Activated CD8-positive, alpha-beta memory T cell treated with anti-CD3 and anti-CD28 coated beads, Interleukin-2, amount 10 ng/mL, durations not matched to agents 7 days and 5 days (primary cell): ENCODE data around the gene PTEN. TPM values are rescaled to one million over a fixed set of nuclear protein-coding genes. Genes with fewer than 3 reads are reported as not detected.

Source experiments
- ATAC-seq: fragments of 150-1000 bp; cut with Tn5 transposase; one replicate; pipeline ENCODE4 v1.10.0; 2021; ENCODE audit warnings: moderate library complexity
- CTCF ChIA-PET: fragments of 350-600 bp; sonication (Branson Sonifier 250); formaldehyde crosslinking; loops from one replicate; lab custom pipeline; 2021; ENCODE audit warnings: antibody characterized with exemption; lab: Charles Lee
- DNase-seq: peaks from one replicate; pipeline ENCODE4 v3.0.0-alpha.2; 2020
- H3K27ac Mint-ChIP-seq: one replicate; pipeline ENCODE4 v1.8.0; 2021; ENCODE audit warnings: mild to moderate bottlenecking, mixed read lengths
- H3K27me3 Mint-ChIP-seq: one replicate; pipeline ENCODE4 v1.8.0; 2021; ENCODE audit warnings: mixed read lengths
- H3K36me3 Mint-ChIP-seq: one replicate; pipeline ENCODE4 v1.8.0; 2021; ENCODE audit warnings: mild to moderate bottlenecking, mixed read lengths
- H3K4me1 Mint-ChIP-seq: one replicate; pipeline ENCODE4 v1.8.0; 2021; ENCODE audit warnings: mixed read lengths
- H3K4me3 Mint-ChIP-seq: one replicate; pipeline ENCODE4 v1.8.0; 2021; ENCODE audit warnings: mild to moderate bottlenecking, moderate library complexity, mixed read lengths
- H3K9me3 Mint-ChIP-seq: one replicate; pipeline ENCODE4 v1.8.0; 2022; ENCODE audit warnings: low read depth, mixed read lengths
- total RNA-seq, 2 experiments: library from RNA; stranded (reverse); gene quantifications; one replicate each; pipeline ENCODE4 v1.2.3, GENCODE V29; 2021

The PTEN gene
- total RNA-seq, 2 experiments from 2014 or later, result 73.7 to 90.4 TPM

DNA sequence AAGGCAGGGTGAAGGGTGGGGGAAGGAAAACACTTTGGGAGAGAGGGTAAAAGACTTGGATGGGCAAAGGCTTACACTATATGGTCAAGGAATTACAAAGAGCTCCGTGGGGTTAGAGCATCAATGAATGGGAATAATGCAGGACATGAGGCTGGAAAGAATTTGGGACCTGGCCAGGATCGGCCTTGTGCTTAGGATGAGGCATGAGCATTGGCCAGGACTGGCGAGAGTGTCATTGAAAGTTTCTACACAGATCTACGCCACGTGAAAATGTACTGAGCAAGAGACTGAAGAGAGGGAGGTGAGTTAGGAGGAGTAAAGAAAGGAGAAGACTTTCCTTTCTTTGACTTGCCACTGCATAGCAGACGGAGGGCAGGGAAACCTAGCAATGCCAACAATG, 142.8 kb downstream of the PTEN start:
- DNase-seq, result no peak
- H3K27ac Mint-ChIP-seq, result no peak overlapping the region
- no peak for ATAC-seq
- no peaks in the 10 kb centered on the region for H3K27me3 Mint-ChIP-seq
- peaks cover 3% of the 10 kb centered on the region for H3K9me3 Mint-ChIP-seq
- CTCF ChIA-PET, result no interaction called here
- no peaks in the 10 kb centered on the region for H3K36me3 Mint-ChIP-seq
- no peak overlapping the region for H3K4me3 Mint-ChIP-seq
- H3K4me1 Mint-ChIP-seq, result no peaks in the 10 kb centered on the region

DNA sequence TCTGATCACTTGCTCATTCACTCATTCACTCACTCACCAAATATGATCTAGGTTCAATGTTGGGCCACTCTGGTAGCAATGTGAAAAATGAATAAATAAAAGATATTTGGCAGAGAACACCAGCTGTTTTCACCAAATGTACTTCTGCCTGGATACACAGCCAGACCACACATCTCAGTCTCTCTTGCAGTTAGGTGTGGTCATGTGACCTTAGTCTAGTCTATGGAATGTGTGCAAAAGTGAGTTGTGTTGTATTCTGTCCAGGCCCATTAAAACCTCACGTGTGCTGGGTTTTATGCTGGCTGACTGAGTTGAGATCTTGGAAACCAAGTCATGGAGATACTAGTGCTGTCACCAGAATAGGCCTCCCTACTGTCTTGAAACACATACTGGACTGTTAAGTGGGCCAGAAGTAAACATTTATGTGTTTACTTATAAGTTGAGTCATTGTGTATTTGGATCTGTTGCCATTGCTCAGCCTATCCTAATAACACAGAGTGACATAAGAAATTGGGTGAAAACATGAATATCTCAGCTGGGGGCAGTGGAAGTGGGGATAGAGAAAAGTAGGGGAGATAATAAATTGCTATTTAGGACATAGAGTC, 145.5 kb downstream of the PTEN start:
- H3K9me3 Mint-ChIP-seq, result peaks cover 3% of the 10 kb centered on the region
- CTCF ChIA-PET, result interaction anchor here (1.0 kb wide), 1 partner anchor 10 kb away, joined by 3 read pairs; no protein-coding TSS in a partner anchor

DNA sequence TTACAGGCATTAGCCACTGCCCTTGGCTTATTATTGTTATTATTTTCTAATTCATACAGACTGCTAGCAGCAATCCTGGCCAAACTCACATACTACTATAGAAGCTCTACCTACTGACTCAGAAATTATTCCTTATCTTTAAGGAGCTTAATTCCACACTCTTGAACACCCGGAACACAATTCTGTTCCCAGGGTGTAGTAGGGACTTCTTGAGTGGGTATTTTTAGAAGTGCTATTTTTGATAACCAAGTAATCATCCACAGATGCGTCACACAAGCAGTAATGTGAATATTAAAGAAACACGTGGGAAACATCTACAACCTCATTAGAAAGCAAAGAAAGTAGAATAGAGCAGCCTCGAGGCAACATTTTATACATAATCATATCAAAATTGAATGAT, 149.2 kb downstream of the PTEN start:
- ATAC-seq, result no peak
- H3K4me3 Mint-ChIP-seq, result no peak overlapping the region
- no peaks in the 10 kb centered on the region for H3K36me3 Mint-ChIP-seq
- no peaks in the 10 kb centered on the region for H3K27me3 Mint-ChIP-seq
- no peak overlapping the region for H3K27ac Mint-ChIP-seq
- H3K4me1 Mint-ChIP-seq, result no peaks in the 10 kb centered on the region
- CTCF ChIA-PET, result no interaction called here
- no peak for DNase-seq
- peaks cover 3% of the 10 kb centered on the region for H3K9me3 Mint-ChIP-seq

More for the DNA sequence above, 145.5 kb downstream of the PTEN start:
- Mint-ChIP-seq H3K27ac (no peak overlapping the region), H3K4me3 (no peak overlapping the region), H3K27me3 (no peaks in the 10 kb centered on the region), H3K36me3 (no peaks in the 10 kb centered on the region), H3K4me1 (no peaks in the 10 kb centered on the region)
- DNase-seq (no peak), ATAC-seq (no peak)

DNA sequence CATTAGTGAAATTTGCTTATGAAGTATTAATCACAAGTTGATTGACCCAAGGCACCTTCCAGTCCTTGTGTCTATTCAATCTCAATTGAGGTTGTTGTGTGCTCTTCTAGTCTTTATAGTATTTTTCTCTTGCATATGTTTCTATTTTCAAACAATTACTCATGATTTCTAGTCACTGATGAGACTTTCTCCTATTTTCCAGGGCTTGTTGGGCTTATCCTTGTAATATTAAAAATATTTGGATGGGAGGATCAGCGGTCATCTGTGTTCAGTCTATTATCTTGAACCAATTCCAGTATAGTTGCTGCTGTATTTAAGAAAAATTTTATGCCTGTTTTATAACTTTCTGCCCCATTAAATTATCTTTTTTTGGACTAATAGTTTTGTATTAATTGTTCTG, 154.4 kb downstream of the PTEN start:
- H3K27me3 Mint-ChIP-seq, result no peaks in the 10 kb centered on the region
- H3K4me3 Mint-ChIP-seq, result no peak overlapping the region
- CTCF ChIA-PET, result no interaction called here
- H3K27ac Mint-ChIP-seq, result no peak overlapping the region
- no peaks in the 10 kb centered on the region for H3K4me1 Mint-ChIP-seq
- ATAC-seq (no peak), DNase-seq (no peak)
- peaks cover 2% of the 10 kb centered on the region for H3K36me3 Mint-ChIP-seq
- H3K9me3 Mint-ChIP-seq, result peaks cover under 1% of the 10 kb centered on the region

DNA sequence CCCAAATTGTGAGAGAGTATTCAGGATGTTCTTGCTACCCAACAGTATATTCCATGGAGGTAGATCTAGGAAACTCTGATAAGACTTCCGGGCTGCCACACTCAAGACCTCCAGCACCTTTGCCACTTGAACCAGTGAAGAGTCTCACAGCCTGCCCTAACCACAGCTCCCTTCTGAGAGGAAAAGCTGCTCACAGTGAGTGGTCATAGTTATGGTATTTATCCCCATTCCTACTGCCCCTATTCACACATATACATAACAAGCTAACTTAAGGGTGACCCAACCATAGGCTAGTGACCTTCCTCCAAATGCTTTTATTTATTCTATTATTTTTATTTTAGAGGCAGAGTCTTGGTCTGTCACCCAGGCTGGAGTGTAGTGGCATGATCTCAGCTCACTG, 156.3 kb downstream of the PTEN start:
- no peaks in the 10 kb centered on the region for H3K27me3 Mint-ChIP-seq
- H3K4me1 Mint-ChIP-seq, result no peaks in the 10 kb centered on the region

More for the DNA sequence above, 156.3 kb downstream of the PTEN start:
- no peak for DNase-seq
- CTCF ChIA-PET, result no interaction called here
- Mint-ChIP-seq H3K4me3 (no peak overlapping the region), H3K36me3 (peaks cover 2% of the 10 kb centered on the region), H3K27ac (no peak overlapping the region), H3K9me3 (peaks cover 7% of the 10 kb centered on the region)
- no peak for ATAC-seq

Other genes with a start within 250 kb of the PTEN start
- gene PAPSS2, start 203.7 kb upstream of the PTEN start, total RNA-seq, result under 1 TPM; 0.06 to 0.07 TPM
- 10 to 100 TPM; 44.4 to 50.4 TPM for gene ATAD1, start 45.4 kb upstream of the PTEN start, total RNA-seq
- under 1 TPM; 0.67 to 0.84 TPM for gene KLLN, start 92 bp upstream of the PTEN start, total RNA-seq